Peyer's patch (tissue), 4 donors: Measurements from ENCODE around the gene PNLIPRP2.

Source experiments
- CTCF ChIP-seq, 6 experiments: fragments of 450-650 bp in 4 of 6; fragments of 200-600 bp in 2 of 6; sonication (generic) in 1 of 6; IDR thresholded peaks; one replicate each; pipeline ENCODE4 v1.5.1; 2017 to 2019; ENCODE audit warnings: antibody characterized with exemption in 6 of 6, mild to moderate bottlenecking in 3 of 6, moderate library complexity in 1 of 6
- POLR2A ChIP-seq, 2 donors: fragments of 450-650 bp; IDR thresholded peaks; one replicate each; pipeline ENCODE4 v1.5.1; 2017; ENCODE audit warnings: antibody characterized with exemption in 2 of 2, mild to moderate bottlenecking in 2 of 2, moderate library complexity in 2 of 2

- no peak for TF ChIP-seq POLR2A (IDR thresholded peaks at IDR 0.05)
- no peak for TF ChIP-seq CTCF (IDR thresholded peaks at IDR 0.05)
These were observed 69.0 kb downstream of the PNLIPRP2 start for GRCh38 chr10:116689744-116690143.
